ENCODE data around the gene SELENBP1. TPM values are rescaled to one million over a fixed set of nuclear protein-coding genes. Genes with fewer than 3 reads are reported as not detected.

The SELENBP1 gene
- total and polyA plus RNA-seq, 7 donors = 12.7 to 89.2 (median 41.2) TPM

- H3K36me3 ChIP-seq (ENCODE audit: insufficient read depth in 1 of 2, low read depth in 1 of 2) = peaks cover 0 to 48% of the 10 kb centered on the region in 2 donors
- no peak overlapping the region for H3K27ac ChIP-seq
- no peaks in the 10 kb centered on the region for H3K27me3 ChIP-seq (ENCODE audit: insufficient read depth in 3 of 3, low read length in 2 of 3)
- 73 to 81% (median 77%) methylated on average over 9 of the region's 9 CpGs for WGBS, 3 donors
- H3K4me1 ChIP-seq = peaks cover 16% of the 10 kb centered on the region
- intact Hi-C loops (cut with DNase I) = loop anchor here in 1 of 2 donors (10.0 kb wide), 1 partner anchor 51 kb away; the partner anchor contains the start of gene PSMB4
- no peaks in the 10 kb centered on the region for H3K9me3 ChIP-seq
- ATAC-seq = no peak
- no peak for TF ChIP-seq CTCF (IDR thresholded peaks at IDR 0.05)
- DNase-seq = no peak
- no peak overlapping the region for H3K4me3 ChIP-seq
Measured at GRCh38 chr1:151343587-151343986, 28.9 kb downstream of the SELENBP1 start.

- H3K9me3 ChIP-seq = no peaks in the 10 kb centered on the region
- 76 to 81% (median 78%) methylated on average over 6 of the region's 6 CpGs for WGBS, 3 donors
- intact Hi-C loops (cut with DNase I) = loop anchor here in 1 of 2 donors (10.0 kb wide), 1 partner anchor 52 kb away; the partner anchor contains the start of gene PSMB4
- no peak for DNase-seq
- H3K27me3 ChIP-seq (ENCODE audit: insufficient read depth in 3 of 3, low read length in 2 of 3) = no peaks in the 10 kb centered on the region
- H3K4me1 ChIP-seq = peaks cover 10% of the 10 kb centered on the region
- H3K36me3 ChIP-seq (ENCODE audit: insufficient read depth in 1 of 2, low read depth in 1 of 2) = peaks cover 0 to 48% of the 10 kb centered on the region in 2 donors
- no peak overlapping the region for H3K4me3 ChIP-seq
- ATAC-seq = no peak
- no peak overlapping the region for H3K27ac ChIP-seq
- no peak for TF ChIP-seq CTCF (IDR thresholded peaks at IDR 0.05)
Measured at GRCh38 chr1:151342569-151342968, 29.9 kb downstream of the SELENBP1 start.

- Histone ChIP-seq H3K36me3 (ENCODE audit: insufficient read depth in 1 of 2, low read depth in 1 of 2) (peaks cover 0 to 48% of the 10 kb centered on the region in 2 donors), H3K4me3 (no peak overlapping the region), H3K4me1 (peaks cover 9% of the 10 kb centered on the region), H3K27me3 (ENCODE audit: insufficient read depth in 3 of 3, low read length in 2 of 3) (no peaks in the 10 kb centered on the region), H3K9me3 (no peaks in the 10 kb centered on the region), H3K27ac (no peak overlapping the region)
- no peak for ATAC-seq
- DNase-seq = no peak
- intact Hi-C loops (cut with DNase I) = loop anchor here in 1 of 2 donors (10.0 kb wide), 1 partner anchor 53 kb away; the partner anchor contains the start of gene PSMB4
- no peak for TF ChIP-seq CTCF (IDR thresholded peaks at IDR 0.05)
- WGBS, 3 donors = 89 to 94% (median 90%) methylated on average over 2 of the region's 2 CpGs
Measured at GRCh38 chr1:151342021-151342420, 30.5 kb downstream of the SELENBP1 start.

GRCh38 chr1:151340870-151341754 lies 31.4 kb downstream of the SELENBP1 start:
- WGBS, 3 donors = 29 to 36% (median 34%) methylated on average over 7 of the region's 7 CpGs
- intact Hi-C loops (cut with DNase I) = loop anchor here (1.0 to 10.0 kb wide), 2 partner anchors 40 to 54 kb away; partner anchors contain the start of gene PSMB4 (in 1 of the 2)
- H3K36me3 ChIP-seq (ENCODE audit: insufficient read depth in 1 of 2, low read depth in 1 of 2) = peaks cover 0 to 47% of the 10 kb centered on the region in 2 donors
- H3K4me3 ChIP-seq = no peak overlapping the region
- TF ChIP-seq CTCF (IDR thresholded peaks at IDR 0.05) = peak; percentile 75
- DNase-seq (no peak), ATAC-seq (peak; percentile 83 to 93 (median 84))
- H3K27me3 ChIP-seq (ENCODE audit: insufficient read depth in 3 of 3, low read length in 2 of 3) = no peaks in the 10 kb centered on the region
- H3K9me3 ChIP-seq = no peaks in the 10 kb centered on the region
- H3K4me1 ChIP-seq = peaks cover 4% of the 10 kb centered on the region
- H3K27ac ChIP-seq = peak overlapping the region; percentile 19
